ENCODE results near the gene GP9. TPM values are rescaled to one million over a fixed set of nuclear protein-coding genes. Genes with fewer than 3 reads are reported as not detected.
"Not testable (repeated sequence)": the region's sequence is repeated elsewhere in the genome, so short reads cannot be mapped to it uniquely, and the experiment has no call there.

Gene GP9
- total RNA-seq, 1 experiment from 2014 or later: not detected

DNA sequence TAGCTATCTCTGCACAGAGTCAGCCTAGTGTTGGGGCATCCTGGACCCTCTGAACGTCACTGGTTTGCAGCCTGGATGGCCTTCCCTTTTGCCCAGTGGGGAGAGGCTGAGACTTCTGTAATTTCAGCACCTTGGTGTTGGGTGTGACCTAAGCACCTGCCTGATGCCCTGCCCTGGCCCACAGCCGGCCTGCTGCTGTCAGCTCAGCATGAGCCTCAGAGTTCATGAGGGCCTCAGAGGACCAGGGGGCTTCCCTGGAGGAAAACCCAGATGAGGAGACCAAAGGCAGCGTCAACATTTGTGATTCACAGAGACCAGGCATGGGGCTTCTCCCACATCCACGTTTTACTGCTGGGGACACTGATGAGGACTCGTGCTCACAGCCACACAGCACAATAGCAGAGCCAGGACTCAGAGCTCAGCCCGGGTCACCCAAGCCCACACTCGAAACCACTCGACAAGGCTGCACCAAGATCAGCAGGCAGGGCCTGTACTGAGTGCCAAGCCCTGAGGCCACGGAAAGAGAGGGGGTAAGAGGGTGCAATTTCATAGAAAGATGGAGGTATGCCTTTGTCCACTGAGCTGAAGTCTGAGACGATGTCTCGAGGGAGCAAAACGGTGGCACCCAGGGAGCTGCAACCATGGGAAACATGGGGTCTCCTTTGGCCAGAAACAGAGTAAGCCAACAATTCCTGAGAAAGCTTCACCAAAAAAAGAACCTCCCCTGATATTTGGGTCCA lies 9.9 kb upstream of the GP9 start:
- DNase-seq (ENCODE audit: low read depth): no peak

DNA sequence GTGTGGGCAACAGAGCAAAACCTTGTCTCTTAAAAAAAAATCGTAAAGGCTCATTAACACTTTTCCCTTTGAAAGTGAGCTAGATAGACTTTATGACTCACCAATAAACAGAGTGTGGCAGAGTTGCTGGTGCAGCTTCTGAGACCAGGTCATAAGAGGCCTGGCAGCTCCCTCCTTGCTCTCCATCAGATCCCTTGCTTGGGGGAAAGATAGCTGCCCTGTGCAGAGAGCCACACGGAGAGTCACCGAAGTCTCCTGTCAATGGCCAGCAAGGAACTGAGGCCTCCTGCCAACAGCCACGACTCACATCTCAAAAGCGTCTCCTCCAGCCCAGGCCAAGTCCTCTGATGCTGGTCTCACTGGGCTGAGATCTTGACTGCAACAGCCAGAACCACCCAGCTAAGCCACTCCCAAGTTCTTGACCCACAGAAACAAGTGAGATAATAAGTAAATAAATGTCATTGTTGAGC lies 8.7 kb upstream of the GP9 start:
- no peak for DNase-seq (ENCODE audit: low read depth)

DNA sequence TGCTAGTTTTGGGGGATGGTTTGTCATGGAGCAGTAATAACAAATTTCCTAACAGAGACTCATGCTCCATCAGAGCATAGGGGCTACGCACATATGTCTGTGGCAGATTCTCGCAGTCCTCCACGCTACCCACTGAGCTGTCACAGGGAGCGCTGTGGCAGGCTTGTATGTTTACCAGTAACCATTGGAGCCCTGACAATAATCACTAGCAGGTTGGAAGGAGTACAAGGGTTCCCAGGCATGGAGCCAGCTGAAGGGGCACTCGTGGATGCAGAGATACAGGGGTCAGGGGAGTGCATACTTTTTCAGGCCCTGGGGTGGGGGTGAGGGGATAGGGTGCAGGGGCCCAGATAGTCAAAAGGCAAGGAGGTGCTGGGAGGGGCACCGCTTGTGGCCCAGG lies 7.9 kb upstream of the GP9 start:
- DNase-seq (ENCODE audit: low read depth): no peak

DNA sequence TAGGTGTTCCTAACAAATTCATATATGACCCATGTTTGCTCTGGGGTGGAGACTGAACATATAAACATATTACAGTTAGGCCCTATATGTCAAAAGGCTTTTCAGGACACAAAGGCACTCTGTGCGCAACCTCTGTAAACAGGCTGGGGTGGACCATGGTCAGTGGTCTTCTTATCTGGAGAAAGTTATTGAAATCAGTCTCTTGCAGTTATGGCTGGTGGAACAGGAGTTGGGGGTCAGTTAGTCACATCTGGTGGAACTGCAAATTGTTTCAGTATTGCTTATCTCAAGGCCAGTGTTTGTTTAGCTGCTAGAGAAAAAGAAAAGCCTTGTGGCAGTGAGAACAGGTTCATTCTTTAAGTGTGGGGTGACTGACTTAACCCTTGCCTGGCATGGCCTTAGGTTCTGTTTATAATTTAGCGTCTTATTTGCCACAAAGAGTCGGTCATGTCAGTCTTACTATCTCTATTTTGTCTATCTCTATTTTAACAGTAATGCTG lies 5.9 kb upstream of the GP9 start:
- DNase-seq (ENCODE audit: low read depth): no peak

DNA sequence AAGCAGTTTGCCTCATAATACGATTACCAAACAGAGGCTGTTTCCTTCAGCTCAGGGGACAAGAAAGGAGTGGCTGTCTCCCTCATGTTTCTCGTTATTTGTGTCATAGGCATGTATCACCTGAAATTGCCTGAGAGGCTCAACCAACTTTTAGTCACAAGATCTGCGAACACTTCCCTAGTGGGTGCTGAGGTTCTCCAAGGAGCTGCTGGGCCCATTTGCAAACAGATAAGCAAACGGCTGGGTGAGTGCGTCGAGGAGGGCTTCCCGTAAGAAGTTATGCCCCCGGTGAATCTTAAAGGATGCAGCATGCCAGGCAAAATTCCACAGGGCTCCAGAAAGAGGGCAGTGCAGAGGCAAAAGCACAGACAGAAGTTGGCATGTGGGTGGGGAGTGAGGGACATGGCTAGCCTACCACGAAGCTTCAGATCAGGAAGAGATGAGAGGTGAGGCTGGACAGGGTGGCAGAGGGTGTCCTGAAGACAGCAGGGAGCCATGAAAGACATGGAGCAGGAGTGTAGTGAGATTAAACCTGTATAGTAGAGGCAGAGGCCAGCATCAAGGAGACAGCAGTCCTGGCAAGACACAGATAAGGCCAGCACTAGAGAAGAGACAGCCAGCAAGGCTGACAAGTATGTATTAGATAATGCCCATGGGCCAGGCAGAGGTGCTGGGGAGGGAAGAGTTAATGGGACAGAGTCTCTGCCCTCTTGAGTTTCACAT lies 4.0 kb upstream of the GP9 start:
- no peak for DNase-seq (ENCODE audit: low read depth)

DNA sequence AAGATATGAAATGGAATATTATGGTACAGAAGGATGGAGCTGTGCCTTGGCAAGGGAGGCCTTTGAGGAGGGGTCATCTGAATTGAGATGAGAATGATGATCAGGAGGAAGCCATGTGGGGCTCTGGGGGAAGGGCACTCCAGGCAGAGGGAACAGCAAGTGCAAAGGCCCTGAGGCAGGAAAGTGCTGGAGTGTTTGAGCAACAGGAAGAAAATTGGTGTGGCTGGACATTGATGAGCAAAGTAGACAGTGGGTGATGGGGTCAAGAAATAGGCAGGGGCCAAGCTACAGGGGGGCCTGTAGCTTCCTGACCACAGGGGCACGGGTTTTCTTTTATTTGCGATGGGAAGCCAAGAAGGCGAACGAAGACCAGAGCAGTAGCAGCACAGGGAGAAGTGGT lies 3.3 kb upstream of the GP9 start:
- DNase-seq (ENCODE audit: low read depth): no peak

DNA sequence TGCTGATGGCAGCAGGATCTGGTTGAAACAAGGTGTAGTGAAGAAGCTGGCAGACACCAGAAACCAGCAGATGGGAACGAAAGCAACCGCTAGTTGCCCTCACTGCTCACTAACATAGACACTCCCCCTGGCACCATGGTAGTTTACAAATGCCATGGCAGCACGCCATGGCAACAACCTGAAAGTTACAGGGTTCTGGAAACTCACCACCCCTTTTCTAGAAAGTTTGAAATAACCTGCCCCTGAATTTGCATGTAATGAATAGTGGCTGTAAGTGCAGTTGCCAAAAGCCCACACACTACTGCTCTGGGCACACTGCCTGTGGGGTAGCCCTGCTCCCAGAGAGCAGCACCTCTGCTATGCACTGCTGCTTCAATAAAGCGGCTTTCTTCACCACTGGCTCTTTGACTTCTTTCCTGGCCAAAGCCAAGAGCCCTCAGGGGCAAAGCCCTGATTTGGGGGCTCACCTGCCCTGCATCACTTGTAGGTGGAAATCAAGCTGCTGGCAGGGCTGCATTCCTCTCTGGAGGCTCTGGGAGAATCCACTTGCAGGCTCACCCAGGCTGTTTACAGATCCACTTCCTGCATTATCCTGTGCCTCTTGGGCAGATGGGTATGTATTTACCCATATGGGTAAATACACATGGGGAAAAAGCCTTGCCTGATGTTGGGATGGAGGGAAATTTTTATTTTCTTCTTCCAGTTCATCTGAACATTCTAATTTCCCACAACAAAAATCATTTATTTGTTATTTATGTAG lies 2.0 kb upstream of the GP9 start:
- no peak for DNase-seq (ENCODE audit: low read depth)

DNA sequence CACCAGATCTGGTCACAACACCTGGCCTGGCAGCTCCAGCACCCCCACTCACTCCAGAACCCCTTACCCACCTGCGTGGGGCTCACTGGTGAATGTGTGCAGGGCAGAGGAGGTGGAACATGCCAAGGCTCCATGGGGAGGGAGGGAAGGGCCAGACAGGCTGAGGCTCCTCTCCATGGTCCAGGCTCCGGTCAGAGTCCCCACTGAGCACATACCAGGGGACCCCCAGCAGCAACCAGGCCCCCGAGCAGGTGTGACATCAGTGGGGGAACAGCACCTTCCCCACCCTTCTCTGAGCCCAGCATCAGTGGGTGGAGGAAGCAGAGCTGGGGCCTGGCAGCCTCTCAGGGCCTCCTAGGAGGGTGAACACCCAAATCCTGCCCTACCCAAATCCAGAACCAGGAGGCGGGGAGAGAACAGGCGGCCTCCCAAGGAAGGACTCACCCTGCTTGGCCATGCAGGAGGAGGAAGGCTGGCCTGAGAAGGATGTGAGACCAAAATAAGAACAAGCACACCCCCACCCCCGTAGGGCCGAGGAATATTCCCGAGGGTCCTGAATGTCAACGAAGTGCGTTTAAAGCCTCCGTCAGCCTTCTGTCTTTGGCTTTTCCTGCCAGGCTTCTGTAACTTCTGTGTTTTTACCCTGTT lies 1.1 kb upstream of the GP9 start:
- no peak for DNase-seq (ENCODE audit: low read depth)

DNA sequence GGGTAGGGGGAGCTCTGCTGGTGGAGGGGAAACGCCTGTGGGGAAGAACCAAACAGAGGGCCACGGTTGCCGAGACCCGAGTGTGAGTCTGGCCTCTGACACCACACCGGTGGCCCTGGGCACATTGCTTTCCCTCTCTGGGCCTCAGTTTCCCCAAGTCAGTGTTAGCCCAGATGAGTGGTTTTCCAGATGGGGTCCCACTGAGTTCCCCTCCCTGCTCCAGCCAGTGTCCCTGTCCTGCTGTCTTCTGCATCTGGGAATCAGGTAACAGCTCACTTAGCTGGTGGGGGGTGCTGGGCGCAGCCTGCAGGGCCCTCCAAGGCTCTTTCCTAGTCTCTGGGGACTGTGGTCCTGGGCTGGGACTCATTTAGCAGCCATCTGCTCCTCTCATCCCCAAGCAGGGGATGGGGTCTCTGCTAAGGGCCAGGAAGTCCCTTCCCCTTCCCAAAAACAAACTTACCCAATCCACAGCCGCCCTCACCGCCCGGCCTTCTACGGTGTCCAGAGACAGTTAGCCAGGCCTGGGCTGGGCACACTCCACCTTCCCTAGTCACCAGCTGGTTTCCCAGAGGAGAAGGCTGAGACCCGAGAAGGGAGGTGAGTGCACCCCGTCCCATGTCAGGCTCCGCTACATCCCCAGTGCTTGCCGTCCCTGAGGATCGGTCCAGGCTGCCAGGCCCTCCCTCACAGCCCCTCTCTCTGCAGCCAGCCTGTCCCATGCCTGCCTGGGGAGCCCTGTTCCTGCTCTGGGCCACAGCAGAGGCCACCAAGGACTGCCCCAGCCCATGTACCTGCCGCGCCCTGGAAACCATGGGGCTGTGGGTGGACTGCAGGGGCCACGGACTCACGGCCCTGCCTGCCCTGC lies 676 bp downstream of the GP9 start:
- DNase-seq (ENCODE audit: low read depth): no peak

DNA sequence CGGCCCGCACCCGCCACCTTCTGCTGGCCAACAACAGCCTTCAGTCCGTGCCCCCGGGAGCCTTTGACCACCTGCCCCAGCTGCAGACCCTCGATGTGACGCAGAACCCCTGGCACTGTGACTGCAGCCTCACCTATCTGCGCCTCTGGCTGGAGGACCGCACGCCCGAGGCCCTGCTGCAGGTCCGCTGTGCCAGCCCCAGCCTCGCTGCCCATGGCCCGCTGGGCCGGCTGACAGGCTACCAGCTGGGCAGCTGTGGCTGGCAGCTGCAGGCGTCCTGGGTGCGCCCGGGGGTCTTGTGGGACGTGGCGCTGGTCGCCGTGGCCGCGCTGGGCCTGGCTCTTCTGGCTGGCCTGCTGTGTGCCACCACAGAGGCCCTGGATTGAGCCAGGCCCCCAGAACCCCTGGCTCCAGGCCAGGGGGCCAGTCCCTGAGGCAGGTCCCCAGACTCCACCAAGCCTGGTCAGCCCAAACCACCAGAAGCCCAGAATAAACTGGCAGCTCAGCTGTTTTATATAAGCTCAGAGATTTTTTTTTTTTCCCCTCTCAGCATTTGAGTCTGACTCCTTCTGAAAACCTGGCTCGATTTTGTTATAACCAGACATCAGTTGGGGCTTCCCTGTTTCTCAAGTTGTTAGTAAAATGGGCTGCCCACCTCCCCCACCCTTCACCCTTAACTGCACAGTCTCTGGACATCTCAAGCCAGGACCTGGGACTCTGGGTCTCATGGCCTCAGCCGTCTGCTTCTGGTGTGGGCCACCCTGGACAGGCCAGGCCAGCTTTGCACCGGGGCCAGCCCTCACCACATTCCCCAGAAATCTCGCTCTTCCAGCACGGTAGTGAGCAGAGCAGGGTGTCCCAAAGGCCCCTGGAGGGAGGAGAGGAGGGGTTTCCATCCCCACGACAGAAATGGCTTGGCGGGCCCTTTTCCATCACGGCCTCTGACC lies 1.6 kb downstream of the GP9 start:
- DNase-seq (ENCODE audit: low read depth): no peak

DNA sequence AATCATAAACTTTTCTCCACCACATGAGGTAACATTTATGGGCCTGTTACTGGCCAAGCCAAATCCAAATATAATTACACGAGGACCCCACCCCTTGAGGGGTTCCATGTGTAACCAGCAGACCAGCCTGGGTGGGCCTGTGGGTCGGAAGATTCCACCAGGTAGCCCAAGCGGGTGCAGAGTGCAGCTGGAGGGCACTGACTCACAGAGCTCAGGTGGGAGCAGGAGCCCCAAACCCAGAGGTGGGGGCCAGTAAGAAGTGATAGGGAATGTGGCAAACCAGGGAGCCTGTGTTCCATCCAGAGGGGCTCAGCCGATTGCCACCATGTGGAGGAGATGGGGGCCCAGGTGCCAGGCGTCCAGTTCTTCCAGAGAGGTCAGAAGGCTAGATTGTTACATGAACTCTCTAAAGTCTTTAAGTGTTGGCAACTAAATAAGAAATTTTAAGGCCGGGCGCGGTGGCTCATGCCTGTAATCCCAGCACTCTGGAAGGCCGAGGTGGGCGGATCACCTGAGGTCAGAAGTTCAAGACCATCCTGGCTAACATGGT lies 2.6 kb downstream of the GP9 start:
- DNase-seq (ENCODE audit: low read depth): no peak

DNA sequence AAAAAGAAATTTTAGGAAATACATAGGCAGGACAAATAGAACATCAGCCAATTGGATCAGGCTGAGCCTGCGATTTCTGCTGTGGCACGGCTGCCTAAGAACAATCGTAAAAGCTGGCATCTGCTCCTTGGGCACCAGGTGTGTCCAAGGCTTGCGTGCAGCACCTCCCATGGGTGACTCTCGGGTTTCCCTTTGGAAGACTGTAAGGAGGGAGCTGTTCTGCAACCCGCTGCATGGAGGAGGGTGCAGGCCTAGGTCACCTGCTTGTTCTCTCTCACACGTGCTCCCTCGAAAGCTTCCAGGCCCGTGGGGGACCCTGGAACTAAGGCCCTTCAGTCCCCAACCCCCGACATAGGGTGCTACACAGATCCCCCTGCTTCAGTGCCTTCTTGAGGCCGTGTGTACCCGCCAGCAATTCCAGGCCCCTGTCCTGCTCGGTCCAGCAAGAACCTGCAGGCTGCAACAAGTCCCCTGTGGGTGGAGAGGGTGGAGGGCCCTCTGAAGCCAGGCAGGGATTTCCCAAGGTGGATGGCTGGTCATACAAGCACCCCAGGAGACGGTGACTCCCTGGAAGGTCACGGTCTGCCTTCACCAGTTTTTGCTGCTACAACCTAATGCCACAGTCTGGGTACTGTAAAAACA lies 3.4 kb downstream of the GP9 start:
- no peak for DNase-seq (ENCODE audit: low read depth)

DNA sequence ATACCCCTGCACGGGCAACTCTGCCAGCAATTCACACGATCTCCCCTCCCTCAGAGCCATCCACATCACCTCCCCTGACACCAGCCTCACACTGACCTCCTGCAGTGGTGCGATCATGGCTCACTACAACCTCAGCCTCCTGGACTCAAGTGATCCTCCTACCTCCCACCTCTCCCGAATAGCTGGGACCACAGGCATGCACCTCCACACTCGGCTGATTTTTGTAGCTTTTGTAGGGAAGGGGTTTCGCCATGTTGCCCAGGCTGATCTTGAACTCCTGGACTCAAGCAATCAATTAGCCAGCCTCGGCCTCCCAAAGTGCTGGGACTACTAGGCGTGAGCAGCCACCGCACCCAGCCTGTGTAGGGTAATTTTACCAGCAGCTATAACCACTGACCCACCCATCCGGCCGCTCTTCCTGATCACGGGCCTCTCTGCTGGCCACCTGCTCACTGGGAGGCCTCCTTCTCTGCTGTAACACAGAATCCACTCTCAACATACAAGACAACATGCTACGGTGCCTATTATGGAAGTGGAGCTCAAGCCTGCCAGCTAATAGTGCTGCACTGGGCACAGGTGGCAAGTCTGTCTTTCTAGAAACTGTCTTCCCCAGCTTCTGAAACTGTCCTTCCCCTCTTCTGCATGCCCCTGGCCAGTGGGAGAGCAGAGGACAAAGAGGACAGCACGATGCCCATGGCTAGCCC lies 4.6 kb downstream of the GP9 start:
- no peak for DNase-seq (ENCODE audit: low read depth)

DNA sequence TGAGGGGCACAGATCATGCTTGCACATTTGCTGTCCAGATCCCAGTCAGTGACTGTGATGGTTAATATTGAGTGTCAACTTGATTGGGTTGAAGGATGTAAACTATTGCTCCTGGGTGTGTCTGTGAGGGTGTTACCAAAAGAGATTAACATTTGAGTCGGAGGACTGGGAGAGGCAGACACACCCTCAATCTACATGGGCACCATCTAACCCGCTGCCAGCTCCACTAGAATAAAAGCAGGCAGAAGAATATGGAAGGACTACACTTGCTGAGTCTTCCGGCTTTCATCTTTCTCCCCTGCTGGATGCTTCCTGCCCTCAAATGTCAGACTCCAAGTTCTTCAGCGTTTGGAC lies 5.1 kb downstream of the GP9 start:
- DNase-seq (ENCODE audit: low read depth): no peak

DNA sequence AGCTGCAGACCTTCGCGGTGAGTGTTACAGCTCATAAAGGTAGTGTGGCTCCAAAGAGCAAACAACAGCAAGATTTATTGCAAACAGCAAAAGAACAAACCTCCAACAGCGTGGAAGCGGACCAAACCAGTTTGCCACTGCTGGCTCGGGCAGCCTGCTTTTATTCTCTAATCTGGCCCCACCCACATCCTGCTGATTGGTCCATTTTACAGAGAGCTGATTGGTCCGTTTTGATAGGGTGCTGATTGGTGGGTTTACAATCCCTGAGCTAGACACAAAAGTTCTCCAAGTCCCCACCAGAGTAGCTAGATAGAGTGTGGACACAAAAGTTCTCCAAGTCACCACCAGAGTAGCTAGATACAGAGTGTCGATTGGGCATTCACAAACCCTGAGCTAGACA lies 7.1 kb downstream of the GP9 start:
- not testable (repeated sequence) for DNase-seq (ENCODE audit: low read depth)

DNA sequence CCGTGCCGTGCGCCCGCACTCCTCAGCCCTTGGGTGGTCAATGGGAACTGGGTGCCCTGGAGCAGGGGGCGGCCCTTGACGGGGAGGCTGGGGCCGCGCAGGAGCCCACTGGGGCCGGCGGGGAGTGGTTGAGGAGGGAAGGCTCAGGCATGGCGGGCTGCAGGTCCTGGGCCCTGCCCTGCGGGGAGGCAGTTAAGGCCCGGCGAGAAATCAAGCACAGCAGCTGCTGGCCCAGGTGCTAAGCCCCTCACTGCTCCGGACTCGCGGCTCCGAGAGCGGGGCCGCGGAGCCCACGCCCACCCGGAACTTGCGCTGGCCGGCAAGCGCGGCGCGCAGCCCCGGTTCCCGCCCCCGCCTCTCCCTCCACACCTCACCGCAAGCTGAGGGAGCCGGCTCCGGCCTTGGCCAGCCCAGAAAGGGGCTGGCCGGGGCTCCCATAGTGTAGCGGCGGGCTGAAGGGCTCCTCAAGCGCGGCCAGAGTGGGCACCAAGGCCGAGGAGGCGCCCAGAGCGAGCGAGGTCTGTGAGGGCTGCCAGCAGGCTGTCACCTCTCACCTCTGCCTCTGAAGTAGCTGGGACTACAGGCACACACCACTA lies 7.8 kb downstream of the GP9 start:
- DNase-seq (ENCODE audit: low read depth): peak; percentile 24

DNA sequence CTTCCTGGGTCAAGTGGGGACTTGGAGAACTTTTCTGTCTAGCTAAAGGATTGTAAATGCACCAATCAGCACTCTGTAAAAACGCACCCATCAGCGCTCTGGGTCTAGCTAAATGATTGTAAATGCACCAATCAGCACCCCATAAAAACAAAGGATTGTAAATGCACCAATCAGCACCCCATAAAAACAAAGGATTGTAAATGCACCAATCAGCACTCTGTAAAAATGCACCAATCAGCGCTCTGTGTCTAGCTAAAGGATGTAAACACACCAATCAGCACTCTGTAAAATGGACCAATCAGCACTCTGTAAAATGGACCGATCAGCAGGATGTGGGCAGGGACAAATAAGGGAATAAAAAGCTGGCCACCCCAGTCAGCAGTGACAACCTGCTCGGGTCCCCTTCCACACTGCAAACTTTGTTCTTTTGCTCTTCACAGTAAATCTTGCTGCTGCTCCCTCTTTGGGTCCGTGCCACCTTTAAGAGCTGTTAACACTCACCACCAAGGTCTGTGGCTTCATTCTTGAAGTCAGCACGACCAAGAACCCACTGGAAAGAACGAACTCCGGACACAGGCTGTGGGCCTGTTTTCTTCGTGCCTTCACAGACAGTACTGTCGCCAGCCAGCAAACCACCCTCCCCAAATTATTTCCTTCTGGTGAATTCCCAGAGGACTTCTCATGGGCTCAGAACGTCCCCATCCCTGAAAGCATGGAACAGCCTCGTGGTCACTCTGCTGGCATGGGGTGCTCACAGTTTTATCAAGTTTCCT lies 8.9 kb downstream of the GP9 start:
- DNase-seq (ENCODE audit: low read depth): not testable (repeated sequence)
